GM18511 (cell line): ENCODE data around the gene FAM78A.
"Not testable (repeated sequence)": the region's sequence is repeated elsewhere in the genome, so short reads cannot be mapped to it uniquely, and the experiment has no call there.

ENCODE experiments used
- ATAC-seq: cut with Tn5 transposase; IDR thresholded peaks from one replicate; pipeline ENCODE4 v1.9.1; 2021; ENCODE audit warnings: mild to moderate bottlenecking, moderate library complexity; ENCODE audit not compliant: unreplicated experiment

FAM78A gene

GRCh38 chr9:131282688-131283422 lies 6.5 kb upstream of the FAM78A start:
- no peak for ATAC-seq

GRCh38 chr9:131282175-131282574 lies 5.9 kb upstream of the FAM78A start:
- no peak for ATAC-seq

GRCh38 chr9:131281119-131281965 lies 5.0 kb upstream of the FAM78A start:
- ATAC-seq = no peak

- ATAC-seq = no peak
Observed at GRCh38 chr9:131280660-131281059, 4.3 kb upstream of the FAM78A start.

- ATAC-seq = no peak
Observed at GRCh38 chr9:131279863-131280570, 3.7 kb upstream of the FAM78A start.

GRCh38 chr9:131279196-131279862 lies 3.0 kb upstream of the FAM78A start:
- no peak for ATAC-seq

GRCh38 chr9:131278702-131279111 lies 2.4 kb upstream of the FAM78A start:
- ATAC-seq = no peak

GRCh38 chr9:131277910-131278701 lies 1.8 kb upstream of the FAM78A start:
- ATAC-seq = no peak

GRCh38 chr9:131277287-131277909 lies 1.1 kb upstream of the FAM78A start:
- ATAC-seq = no peak

GRCh38 chr9:131276891-131277286 lies 579 bp upstream of the FAM78A start:
- no peak for ATAC-seq

- peak; percentile 38 for ATAC-seq
Observed at GRCh38 chr9:131275332-131276093, 797 bp downstream of the FAM78A start.

GRCh38 chr9:131274674-131275331 lies 1.5 kb downstream of the FAM78A start:
- ATAC-seq = peak; percentile 30

GRCh38 chr9:131273856-131274673 lies 2.2 kb downstream of the FAM78A start:
- no peak for ATAC-seq

GRCh38 chr9:131273146-131273855 lies 3.0 kb downstream of the FAM78A start:
- ATAC-seq = no peak

GRCh38 chr9:131272212-131272611 lies 4.1 kb downstream of the FAM78A start:
- no peak for ATAC-seq

GRCh38 chr9:131271506-131271931 lies 4.8 kb downstream of the FAM78A start:
- no peak for ATAC-seq

GRCh38 chr9:131271016-131271273 lies 5.4 kb downstream of the FAM78A start:
- ATAC-seq = not testable (repeated sequence)
